HG02884 (cell line): ENCODE measurements around the gene CEP43.
A peak's percentile ranks its signal among the peaks of the same experiment; 100 is the strongest.

ENCODE experiments used
- ATAC-seq: cut with Tn5 transposase; IDR thresholded peaks from one replicate; pipeline ENCODE4 v1.9.1; 2021; ENCODE audit warnings: mild to moderate bottlenecking, moderate library complexity; ENCODE audit not compliant: unreplicated experiment

The CEP43 gene, protein sequence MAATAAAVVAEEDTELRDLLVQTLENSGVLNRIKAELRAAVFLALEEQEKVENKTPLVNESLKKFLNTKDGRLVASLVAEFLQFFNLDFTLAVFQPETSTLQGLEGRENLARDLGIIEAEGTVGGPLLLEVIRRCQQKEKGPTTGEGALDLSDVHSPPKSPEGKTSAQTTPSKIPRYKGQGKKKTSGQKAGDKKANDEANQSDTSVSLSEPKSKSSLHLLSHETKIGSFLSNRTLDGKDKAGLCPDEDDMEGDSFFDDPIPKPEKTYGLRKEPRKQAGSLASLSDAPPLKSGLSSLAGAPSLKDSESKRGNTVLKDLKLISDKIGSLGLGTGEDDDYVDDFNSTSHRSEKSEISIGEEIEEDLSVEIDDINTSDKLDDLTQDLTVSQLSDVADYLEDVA

DNA sequence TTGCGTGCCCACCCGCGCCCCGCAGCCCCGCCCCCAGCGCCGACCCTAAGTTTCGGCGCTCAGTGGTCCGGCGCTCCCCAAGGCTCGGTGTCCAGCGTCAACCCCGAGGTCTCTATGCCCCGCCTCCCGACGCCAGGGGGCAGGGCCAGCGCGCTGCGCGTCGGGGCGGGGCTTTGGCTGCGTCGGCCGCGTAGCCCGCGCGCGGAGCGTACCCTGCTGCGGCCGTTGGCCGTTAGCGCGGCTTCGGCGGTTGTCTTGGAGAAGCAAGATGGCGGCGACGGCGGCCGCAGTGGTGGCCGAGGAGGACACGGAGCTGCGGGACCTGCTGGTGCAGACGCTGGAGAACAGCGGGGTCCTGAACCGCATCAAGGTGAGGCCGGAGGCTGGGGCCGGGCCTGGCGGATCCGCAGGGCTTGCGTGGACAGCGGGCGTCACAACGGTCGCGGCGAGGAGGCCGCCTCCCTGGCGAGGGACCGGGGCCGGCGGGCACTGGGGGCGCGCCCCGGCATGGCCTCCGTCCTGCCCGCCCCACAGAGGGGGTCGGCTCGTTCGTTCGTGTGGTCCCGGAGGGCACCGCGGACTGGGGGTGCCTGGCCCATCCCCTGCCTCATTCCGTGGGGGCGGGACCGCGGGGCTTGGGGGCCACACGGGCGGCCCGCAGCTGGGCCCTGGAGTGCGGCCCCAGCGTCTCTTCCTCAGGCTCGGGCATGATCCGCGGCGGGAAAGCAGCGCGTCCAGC is at the start of gene CEP43:
TSS of gene CEP43 (plus strand) at position 253 of the 739 bp plus-strand sequence. CDS start at position 269, 16 bp downstream.
- peak; percentile 80 for ATAC-seq

DNA sequence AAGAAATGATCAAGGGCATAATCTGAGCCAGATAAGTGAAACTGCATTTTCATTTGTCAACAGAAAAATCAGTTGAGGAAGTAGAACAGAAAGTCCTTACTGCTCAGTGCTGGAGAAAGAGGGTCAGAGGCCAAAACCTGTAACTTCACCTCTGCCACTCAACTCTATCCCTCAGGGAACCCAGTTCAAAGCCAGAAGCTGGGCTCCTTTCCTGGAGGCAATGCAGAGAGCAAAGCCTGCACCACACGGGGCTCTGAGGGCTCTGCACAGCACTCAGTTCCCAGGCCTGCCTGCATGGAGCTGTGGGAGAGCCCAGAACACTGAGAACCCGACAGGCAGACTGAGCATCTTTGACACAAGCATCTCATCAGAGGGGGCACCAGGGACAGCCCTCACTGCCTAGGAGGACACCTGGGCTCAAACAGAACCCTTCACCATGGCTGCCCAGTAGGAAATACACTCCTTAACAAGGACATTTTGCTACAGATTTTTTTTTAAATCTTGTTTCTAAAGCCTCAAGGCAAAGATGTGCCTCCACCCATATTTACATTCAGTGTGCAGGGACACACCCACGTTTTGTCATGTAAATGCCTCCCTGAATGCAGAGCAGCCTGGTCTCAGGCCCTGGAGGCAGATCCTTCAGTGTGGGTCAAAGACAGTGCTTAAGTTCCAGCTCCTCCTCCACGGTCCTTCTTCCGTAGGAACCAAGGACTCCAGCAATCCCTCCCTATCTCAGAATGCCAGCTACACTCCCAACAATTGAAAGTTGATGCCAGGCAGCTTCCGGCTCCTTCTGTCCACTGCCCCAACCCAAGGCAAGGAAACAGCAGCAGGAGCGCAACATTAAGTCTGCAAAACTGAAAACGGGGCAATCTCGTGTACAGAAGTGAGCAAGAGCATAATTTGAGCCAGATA is 49.4 kb upstream of the CEP43 start:
- ATAC-seq = peak; percentile 7

DNA sequence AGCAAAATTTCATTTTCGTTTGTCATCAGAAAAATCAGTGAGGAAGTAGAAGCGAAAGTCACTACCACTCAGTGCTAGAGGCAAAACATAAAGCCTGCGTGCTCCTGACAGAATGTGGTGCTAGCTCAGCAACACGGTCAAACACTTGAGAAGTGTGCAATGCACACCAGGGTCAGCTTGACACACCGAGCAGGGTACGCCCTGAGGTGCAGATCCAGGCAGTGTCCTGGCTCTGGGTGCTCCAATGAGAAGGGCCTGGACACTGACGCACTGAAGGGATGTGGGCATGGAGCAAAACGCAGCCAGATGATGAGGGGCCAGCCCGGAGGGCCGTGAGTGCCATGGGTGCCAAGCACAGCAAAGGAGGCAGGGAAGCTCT is 48.8 kb upstream of the CEP43 start:
- peak; percentile 39 for ATAC-seq

DNA sequence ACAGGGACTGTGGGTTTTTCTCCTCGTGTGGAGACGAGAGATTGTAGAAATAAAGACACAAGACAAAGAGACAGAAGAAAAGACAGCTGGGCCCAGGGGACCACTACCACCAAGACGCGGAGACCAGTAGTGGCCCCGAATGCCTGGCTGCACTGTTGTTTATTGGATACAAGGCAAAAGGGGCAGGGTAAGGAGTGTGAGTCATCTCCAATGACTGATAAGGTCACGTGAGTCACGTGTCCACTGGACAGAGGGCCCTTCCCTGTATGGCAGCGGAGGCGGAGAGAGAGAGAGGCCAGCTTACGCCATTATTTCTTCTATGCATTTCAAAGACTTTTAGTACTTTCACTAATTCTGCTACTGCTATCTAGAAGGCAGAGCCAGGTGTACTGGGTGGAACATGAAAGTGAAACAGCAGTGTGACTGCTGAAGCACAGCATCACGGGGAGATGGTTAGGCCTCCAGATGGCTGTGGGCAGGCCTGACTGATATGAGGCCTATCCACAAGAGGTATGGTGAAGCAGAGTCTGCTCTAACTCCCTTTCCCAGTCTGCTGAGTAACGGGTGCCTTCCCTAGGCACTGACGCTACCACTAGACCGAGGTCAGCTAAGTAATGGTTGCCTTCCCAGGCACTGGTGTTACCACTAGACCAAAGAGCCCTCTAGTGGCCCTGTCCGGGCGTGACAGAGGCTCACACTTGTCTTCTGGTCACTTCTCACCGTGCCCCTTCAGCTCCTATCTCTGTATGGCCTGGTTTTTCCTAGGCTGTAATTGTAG is 48.1 kb upstream of the CEP43 start:
- ATAC-seq = peak; percentile 85

DNA sequence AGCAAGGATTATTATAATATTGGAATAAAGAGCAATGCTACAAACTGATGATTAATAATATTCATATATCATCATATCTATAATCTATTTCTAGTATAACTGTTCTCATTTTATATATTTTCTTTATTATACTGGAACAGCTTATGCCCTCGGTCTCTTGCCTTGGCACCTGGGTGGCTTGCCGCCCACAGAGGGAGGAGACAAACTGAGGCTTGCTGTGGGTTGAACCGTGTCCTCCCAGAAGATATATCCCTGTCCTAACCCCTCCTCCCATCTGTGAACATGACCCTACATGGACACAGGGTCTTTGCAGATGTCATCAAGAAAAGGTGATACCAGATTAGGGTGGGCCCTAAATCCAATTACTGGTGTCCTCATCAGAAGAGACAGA is 47.5 kb upstream of the CEP43 start:
- no peak for ATAC-seq

DNA sequence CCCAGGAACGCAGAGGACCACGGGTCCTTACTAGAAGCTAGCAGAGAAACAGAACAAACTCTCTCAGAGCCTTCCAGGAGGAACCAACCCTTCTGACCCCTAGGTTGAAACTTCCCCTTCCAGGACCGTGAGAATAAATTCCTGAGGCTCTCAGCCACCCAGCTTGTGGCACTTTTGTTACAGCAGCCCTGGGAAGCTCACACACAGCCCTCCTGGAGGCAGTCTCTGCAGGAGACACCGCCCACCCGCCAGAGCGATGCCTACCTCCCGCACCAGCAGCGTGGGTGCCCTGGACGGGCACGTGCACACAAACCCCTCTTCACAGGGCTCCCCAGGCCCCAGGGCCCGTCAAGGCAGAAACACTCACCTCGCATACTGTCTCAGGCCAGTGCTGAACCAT is 47.1 kb upstream of the CEP43 start:
- no peak for ATAC-seq

DNA sequence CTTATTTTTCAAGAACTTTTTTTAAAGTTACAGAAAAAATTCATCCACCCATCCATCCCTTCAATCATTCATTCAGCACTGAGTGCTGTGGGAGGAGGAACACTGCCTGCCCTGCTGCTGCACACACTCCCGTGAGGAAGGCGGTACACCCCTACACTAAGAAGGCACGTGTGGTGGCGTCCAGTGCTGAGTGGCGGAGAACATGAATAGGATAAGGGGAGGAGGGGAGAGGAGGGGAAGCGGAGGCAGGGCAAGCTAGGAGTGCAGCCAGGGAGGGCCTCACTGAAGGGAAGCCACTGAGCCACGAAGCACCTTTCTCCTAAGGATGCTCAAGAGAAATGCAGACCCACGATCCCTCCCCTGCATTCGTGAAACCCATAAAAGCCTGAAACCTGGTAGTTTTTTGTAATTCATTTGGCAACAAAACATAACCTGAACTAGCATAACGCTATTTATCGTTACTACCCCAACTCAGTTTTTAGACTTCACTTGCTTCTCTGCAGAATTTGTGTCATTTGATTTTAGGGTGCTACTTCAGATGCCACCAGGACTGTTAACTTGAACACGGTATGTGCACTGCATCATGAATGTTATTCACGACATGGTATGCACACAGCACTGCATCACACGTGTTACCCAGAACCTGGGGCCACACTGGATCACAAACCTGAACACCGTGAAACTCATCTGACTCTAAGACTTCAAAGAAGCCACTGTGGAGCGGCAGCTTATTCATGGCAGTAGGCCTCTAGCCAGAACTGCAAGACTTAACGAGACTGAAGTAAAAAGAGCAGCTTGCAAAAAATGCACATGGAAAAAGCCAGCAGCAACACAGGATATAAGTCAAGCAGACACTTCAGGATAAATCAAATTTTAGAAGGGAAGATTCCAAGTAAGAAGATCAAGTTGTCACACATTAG is 46.4 kb upstream of the CEP43 start:
- ATAC-seq = no peak

DNA sequence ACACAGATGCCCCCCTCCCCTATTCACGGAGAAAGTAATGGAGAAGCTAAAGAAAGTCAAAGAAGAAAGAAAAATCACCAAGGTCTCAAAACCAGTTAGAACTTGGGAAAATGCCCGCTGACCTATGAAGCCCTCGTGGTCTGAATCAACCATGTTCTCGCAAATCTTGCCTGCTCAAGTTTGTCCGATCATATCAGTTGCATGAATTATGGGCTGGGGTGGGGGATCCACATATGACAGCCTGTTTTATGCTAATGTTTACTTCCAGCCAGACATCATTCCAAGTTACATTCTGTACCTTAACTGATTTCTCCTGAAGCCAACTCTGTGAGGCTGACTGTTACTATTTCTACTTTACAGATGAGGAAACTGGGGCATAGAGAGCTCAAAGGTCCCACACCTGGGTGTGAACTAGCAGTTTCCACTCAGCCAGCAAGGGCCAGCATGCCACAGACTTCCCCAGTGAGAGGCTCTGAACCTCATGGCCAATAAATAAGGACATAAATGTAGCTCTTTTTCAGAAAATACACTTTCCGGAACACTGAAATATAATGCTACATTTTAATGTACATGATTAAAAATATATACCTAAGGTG is 45.0 kb upstream of the CEP43 start:
- no peak for ATAC-seq

DNA sequence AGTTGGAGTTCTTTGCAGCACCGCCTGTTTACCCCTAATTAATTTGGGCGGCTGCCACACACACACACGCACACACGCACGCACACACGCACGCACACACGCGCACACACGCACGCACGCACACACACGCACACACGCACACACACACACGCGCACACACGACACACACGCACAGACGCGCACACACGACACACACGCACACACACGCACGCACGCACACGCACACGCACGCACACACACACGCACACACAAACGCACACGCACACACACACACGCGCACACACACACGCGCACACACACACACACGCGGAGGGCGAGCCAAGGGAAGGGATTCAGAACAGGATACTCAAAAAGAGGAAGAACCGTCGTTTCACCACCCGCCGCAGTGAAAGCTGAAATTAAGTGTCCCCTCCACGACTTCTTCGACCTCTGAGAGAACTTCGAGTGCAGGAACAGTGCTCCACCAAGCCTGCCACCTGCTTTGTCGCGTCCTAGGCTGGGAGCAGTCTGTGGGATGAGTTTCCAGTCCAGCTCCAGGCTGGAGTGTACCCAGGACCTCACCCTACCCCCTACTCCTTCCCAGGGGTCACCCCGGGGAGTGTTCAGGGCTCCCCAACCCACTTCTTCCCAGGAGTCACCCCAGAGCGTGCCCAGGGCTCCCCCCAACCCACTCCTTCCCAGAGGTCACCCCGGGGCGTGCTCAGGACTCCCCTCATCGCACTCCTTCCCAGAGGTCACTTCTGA is 43.9 kb upstream of the CEP43 start:
- ATAC-seq = no peak

DNA sequence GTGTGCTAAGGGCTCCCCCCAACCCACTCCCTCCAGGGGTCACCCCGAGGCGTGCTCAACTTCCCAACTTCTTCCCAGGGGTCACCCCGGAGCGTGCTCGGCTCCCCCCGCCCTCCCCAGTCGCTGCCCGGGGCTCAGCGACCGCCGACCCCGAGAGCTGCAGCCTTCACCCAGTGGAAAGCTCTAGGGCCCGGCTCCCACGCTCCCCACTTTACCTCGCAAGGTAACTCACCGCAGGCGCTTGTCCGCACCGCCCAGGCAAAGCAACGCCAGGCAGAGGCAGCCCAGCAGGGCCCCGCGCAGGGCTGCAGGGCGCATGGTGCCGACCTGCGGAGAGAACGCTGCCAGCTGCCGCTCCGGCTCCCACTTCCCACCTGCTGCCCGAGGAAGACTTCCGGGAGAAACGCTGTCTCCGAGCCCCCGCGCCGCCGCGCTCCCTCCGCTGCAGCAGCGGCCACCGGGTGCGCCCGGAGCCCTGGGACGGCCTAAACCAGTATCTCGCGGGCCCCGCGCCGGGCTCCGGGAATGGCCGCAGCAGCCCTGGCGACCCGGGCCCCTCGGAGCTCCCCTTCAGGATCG is 43.2 kb upstream of the CEP43 start:
- peak; percentile 3 for ATAC-seq

DNA sequence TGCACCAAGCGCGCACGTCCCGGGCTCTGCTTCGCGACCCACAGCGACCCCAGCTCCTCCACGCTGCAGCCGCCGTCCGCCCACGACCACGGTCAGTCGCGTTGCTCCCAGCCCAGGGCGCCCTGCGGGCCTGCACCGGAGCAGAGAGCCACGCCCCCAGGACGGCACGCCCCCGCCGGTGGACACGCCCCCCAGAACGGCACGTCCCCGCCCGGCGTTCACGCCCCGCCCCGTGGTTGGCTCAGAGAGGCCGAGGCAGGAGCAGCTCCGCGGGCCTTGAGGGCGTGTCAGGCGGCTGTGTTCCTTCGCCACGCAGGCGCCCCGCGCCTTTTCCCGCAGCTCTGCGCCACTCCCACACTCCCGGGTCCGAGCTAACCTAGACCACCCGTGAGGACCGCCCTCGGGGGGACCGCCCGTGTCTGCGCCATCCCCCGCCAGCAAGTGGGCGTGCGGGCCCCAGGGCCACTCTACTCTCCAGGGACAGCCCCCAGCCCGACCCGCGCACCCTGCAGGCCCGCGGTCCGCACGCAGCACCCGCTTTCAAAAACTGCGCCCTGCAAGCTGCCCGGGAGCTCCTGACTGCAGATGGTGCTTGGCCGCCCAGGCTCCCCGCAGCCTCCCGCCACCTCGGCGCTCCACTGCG is 42.6 kb upstream of the CEP43 start, which contains the start of gene RNASET2:
TSS of gene RNASET2 (minus strand) at position 107 of the 643 bp plus-strand sequence. CDS start 368 bp downstream, outside the sequence.
- peak; percentile 62 for ATAC-seq

DNA sequence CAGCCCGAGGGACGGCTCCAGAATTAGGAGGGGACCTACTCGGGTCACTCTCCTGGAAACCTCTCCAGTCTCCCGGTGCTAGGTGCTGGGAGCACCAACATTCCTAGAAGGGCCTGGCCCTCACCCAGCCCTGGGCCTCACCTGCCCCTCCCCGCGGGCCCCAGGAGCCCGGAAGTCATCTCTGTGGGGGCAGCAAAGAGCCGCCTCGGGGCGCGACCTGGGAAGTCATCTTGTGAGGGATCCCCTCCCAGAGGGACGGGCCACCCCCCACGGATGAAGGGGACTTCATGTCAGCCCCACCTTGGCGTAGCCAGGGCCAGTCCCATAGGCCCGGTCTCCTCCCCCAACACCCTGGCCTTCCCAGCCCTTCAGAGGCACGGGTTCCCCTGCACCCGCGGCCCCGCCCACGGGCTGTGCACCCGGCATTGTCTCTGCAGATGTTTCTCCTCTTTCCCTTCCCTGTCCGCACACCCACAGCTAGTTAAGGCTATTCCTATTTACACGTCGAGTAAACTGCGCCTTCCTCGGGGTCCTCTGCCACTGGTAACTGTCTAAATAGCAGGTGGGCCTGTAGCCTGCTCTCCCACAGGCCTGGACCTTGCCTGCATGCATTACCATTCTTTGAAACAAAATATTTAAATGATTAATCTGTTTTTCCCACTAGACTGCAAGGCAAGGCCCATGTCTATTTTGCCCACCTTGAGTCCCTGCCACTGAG is 42.0 kb upstream of the CEP43 start:
- peak; percentile 35 for ATAC-seq

DNA sequence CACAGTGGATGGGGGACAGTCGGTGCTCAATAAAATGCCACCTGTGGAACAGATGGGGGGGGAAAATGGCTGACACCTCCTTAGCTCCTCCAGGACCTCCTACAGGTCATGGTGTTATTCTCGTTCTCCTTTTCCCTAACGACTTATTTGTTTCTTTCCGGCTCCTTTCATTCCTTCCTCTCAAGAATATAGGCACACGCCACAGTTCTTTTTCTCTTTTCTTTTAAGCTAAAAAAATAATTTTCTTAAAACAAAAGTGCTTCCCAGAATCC is 41.5 kb upstream of the CEP43 start:
- ATAC-seq = no peak

DNA sequence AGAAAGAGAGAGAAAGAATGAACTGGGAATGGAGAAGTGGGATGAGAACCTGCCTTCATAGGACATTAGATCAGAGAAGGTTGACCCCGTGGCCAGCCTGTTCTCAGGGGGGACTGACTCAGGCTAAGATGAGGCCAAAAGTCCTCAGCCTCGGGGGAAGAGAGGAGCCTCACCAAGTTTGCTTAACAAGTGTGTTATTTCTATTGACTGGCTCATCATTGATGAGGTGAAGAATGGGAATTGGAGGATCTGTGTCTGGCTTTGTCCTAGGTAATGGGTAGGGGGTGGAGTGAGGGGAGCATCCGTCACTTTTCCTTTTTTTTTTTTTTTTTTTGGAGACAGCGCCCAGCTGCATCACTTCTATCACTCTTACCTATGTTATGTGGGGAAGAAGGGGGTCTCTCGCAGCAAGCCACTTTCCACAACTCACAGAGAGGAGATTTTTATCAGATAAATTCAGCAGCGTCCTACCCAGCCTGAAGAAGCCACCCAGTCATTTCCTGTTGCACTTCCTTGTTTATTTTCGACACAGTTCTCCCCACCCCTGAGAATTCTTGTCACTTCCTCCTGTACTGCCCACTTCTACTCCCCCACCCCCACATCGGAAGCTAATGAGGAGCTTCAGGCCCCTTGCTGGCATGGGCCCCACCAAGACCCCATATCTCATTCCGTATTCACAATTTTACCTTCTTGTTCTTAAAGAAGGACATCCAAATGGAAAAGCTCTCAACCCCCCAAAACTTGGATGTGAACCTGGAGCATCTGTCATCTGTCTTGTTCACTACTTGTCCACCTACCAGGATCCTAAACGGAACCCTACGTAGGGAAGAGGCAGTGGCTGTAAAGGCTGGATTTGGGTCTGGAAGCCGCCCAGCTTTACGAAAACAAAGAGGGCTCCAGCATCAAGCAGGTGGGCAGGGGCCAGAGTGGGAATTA is 40.0 kb upstream of the CEP43 start:
- ATAC-seq = no peak

DNA sequence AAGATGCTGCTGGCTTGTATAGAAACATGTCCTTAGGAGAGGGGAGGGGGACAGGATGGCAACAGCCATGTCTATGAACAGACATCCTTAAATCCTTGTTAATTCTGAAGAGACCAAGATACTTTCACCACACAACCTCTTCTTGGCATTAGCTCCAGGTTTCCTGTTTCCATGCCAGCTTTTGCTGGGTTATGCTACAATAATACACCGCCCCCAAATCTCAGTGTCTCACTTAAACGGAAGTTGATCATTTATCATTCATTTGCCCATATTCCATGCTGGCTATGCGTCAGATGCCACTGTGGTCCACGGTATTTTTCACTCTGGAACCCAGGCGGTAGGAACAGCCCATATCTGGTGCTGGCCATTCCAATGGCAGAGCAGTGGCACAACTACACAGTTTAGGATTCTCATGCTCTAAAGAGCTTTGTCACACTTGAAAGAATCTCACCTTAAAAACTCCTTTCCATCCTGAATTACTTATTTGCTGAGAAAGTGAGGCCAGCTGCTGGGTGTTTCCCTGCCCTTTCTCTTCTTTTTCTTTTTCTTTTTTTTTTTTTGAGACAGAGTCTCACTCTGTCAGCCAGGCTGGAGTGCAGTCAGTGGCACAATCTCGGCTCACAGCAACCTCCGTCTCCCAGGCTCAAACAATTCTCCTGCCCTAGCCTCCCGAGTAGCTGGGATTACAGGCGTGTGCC is 39.1 kb upstream of the CEP43 start:
- ATAC-seq = no peak
